Coronary artery (tissue), 2 donors: ENCODE data around the gene OR2AT4.
"Not testable (repeated sequence)": the region's sequence is repeated elsewhere in the genome, so short reads cannot be mapped to it uniquely, and the experiment has no call there.

Source experiments
- DNase-seq: peaks from one replicate; pipeline ENCODE4 v3.0.0-alpha.2; 2017; ENCODE audit warnings: low spot score
- H3K27ac ChIP-seq, 2 donors: fragments of 200-600 bp; sonication (generic); one replicate each; pipeline ENCODE4 v1.5.1; 2016 to 2019
- H3K4me3 ChIP-seq: fragments of 200-600 bp; sonication (generic); 2 replicates; pipeline ENCODE4 v1.5.1; 2016; ENCODE audit warnings: mild to moderate bottlenecking, moderate library complexity
- CTCF ChIP-seq: fragments of 200-600 bp; sonication (generic); IDR thresholded peaks from one replicate; pipeline ENCODE4 v1.5.1; 2019; ENCODE audit warnings: antibody characterized with exemption

Gene OR2AT4

GRCh38 chr11:75051043-75051442 lies 45.6 kb downstream of the OR2AT4 start:
- H3K4me3 ChIP-seq, result no peak overlapping the region
- DNase-seq, result no peak
- no peak for TF ChIP-seq CTCF
- H3K27ac ChIP-seq, result no peak overlapping the region

GRCh38 chr11:75050516-75050915 lies 46.2 kb downstream of the OR2AT4 start:
- H3K27ac ChIP-seq, result no peak overlapping the region
- no peak for DNase-seq
- no peak for TF ChIP-seq CTCF
- H3K4me3 ChIP-seq, result no peak overlapping the region

- not testable (repeated sequence) for H3K27ac ChIP-seq, H3K4me3 ChIP-seq, DNase-seq
Measured at GRCh38 chr11:75049501-75050266, 47.0 kb downstream of the OR2AT4 start.

GRCh38 chr11:75047191-75047590 lies 49.5 kb downstream of the OR2AT4 start:
- no peak for DNase-seq
- H3K4me3 ChIP-seq, result no peak overlapping the region
- no peak for TF ChIP-seq CTCF
- H3K27ac ChIP-seq, result no peak overlapping the region

GRCh38 chr11:75046668-75047067 lies 50.0 kb downstream of the OR2AT4 start:
- H3K4me3 ChIP-seq, H3K27ac ChIP-seq, DNase-seq: not testable (repeated sequence)

- not testable (repeated sequence) for H3K4me3 ChIP-seq, DNase-seq
Measured at GRCh38 chr11:75044381-75045170, 52.1 kb downstream of the OR2AT4 start.

GRCh38 chr11:75041821-75042220 lies 54.9 kb downstream of the OR2AT4 start:
- not testable (repeated sequence) for DNase-seq

More at GRCh38 chr11:75044381-75045170, 52.1 kb downstream of the OR2AT4 start:
- H3K27ac ChIP-seq, result not testable (repeated sequence)

GRCh38 chr11:75041263-75041662 lies 55.4 kb downstream of the OR2AT4 start:
- H3K4me3 ChIP-seq, result no peak overlapping the region

More at GRCh38 chr11:75041821-75042220, 54.9 kb downstream of the OR2AT4 start:
- H3K27ac ChIP-seq, H3K4me3 ChIP-seq: not testable (repeated sequence)

More at GRCh38 chr11:75041263-75041662, 55.4 kb downstream of the OR2AT4 start:
- no peak for TF ChIP-seq CTCF
- DNase-seq, result no peak
- H3K27ac ChIP-seq, result no peak overlapping the region
